K562 (cell line): Measurements from ENCODE around the gene FMN2. TPM values are rescaled to one million over a fixed set of nuclear protein-coding genes. Genes with fewer than 3 reads are reported as not detected.

Experiments used
- ATAC-seq: fragments of 200-7000 bp; cut with Tn5 transposase; 3 replicates; pipeline ENCODE4 v1.9.1; 2020; ENCODE audit warnings: moderate library complexity
- BruUV-seq: library from RNA; stranded (reverse); fragments of 400-500 nt; replicated peaks from 2 replicates; lab custom pipeline; 2021; lab: Mats Ljungman, UMichigan
- CTCF ChIA-PET: fragments of 300-600 bp; formaldehyde crosslinking; extraction: SDS; loops from one replicate; lab custom pipeline; 2021; ENCODE audit warnings: low intra/inter-chr PET ratio; lab: Yijun Ruan, JAX
- POLR2A ChIA-PET: fragments of 300-600, 350-650 bp; sonication (Branson Sonifier 250); formaldehyde crosslinking; extraction: SDS; loops from one replicate; lab custom pipeline; 2021; ENCODE audit warnings: antibody characterized with exemption, inconsistent platforms; lab: Yijun Ruan, JAX
- DNase-seq, 4 experiments: peaks; one replicate each; pipeline versions ENCODE4 v3.0.0 to v3.0.0-alpha.2; 2011 to 2018; ENCODE audit warnings: low spot score in 3 of 4, mixed read lengths in 3 of 4; ENCODE audit errors: extremely low read depth in 1 of 4
- FAIRE-seq: peaks from 2 replicates; lab custom pipeline; 2011; peaks lifted over from hg19 to GRCh38; lab: Jason Lieb, UNC
- H2AFZ ChIP-seq: 2 replicates; pipeline ENCODE4 v1.6.0; 2011; ENCODE audit warnings: low read depth, low read length, control low read depth, inconsistent platforms
- H3K27ac ChIP-seq: fragments of 200-600 bp; 3 replicates; pipeline ENCODE4 v1.8.0; 2011; ENCODE audit warnings: low read depth, mild to moderate bottlenecking, control low read depth, inconsistent platforms, low read length, moderate library complexity, mixed read lengths; ENCODE audit errors: extremely low read depth
- H3K27me3 ChIP-seq, 2 experiments: fragments of 300-600 bp in 1 of 2; 2 replicates in 1 of 2; 3 replicates in 1 of 2; pipeline versions ENCODE4 v1.6.0 to v1.8.0; 2011; ENCODE audit warnings: inconsistent platforms in 2 of 2, low read length in 2 of 2, mild to moderate bottlenecking in 1 of 2, mixed read lengths in 1 of 2, moderate library complexity in 1 of 2; ENCODE audit not compliant: control insufficient read depth in 2 of 2, insufficient read depth in 2 of 2
- H3K36me3 ChIP-seq: fragments of 300-600 bp; 3 replicates; pipeline ENCODE4 v1.8.0; 2011; ENCODE audit warnings: mild to moderate bottlenecking, low read length, inconsistent platforms; ENCODE audit not compliant: control insufficient read depth, insufficient read depth
- H3K4me1 ChIP-seq, 2 experiments: fragments of 200-600 bp in 1 of 2; replicated peaks in 1 of 2; 2 replicates in 1 of 2; 3 replicates in 1 of 2; pipeline versions ENCODE4 v1.5.1 to v1.8.0; 2011; ENCODE audit warnings: inconsistent platforms in 2 of 2, low read length in 2 of 2, mild to moderate bottlenecking in 1 of 2, mixed read lengths in 1 of 2, moderate library complexity in 1 of 2; ENCODE audit not compliant: control insufficient read depth in 2 of 2, insufficient read depth in 2 of 2
- H3K4me2 ChIP-seq: 2 replicates; pipeline ENCODE4 v1.6.1; 2011; ENCODE audit warnings: low read length, control low read depth, inconsistent platforms, mixed read lengths; ENCODE audit not compliant: insufficient read depth
- H3K4me3 ChIP-seq: fragments of 200-600 bp; sonication (generic), shearing (Covaris generic); 2 replicates; pipeline ENCODE4 v1.5.1; 2016; ENCODE audit warnings: control low read depth, inconsistent platforms
- H3K79me2 ChIP-seq: fragments of 200-600 bp; 3 replicates; pipeline ENCODE4 v1.8.0; 2011; ENCODE audit warnings: low read length, inconsistent platforms; ENCODE audit not compliant: control insufficient read depth, insufficient read depth
- H3K9ac ChIP-seq, 2 experiments: 2 replicates each; pipeline versions ENCODE4 v1.6.0 to v1.6.1; 2011; ENCODE audit warnings: low read depth in 2 of 2, low read length in 2 of 2, control low read depth in 1 of 2, inconsistent platforms in 1 of 2, mild to moderate bottlenecking in 1 of 2, mixed read lengths in 1 of 2; ENCODE audit not compliant: insufficient read depth in 1 of 2
- H3K9me1 ChIP-seq: one replicate; pipeline ENCODE4 v1.6.0; 2011; ENCODE audit warnings: inconsistent platforms, mild to moderate bottlenecking, low read length, moderate library complexity; ENCODE audit not compliant: control insufficient read depth, insufficient read depth
- H3K9me3 ChIP-seq: replicated peaks from 2 replicates; pipeline ENCODE4 v1.5.1; 2011; ENCODE audit warnings: low read depth, low read length, inconsistent platforms; ENCODE audit not compliant: control insufficient read depth, insufficient read depth
- H4K20me1 ChIP-seq: replicated peaks from 2 replicates; pipeline ENCODE4 v1.6.1; 2011; ENCODE audit warnings: low read length, inconsistent platforms, mixed read lengths; ENCODE audit not compliant: control insufficient read depth, insufficient read depth
- ATF1 ChIP-seq, 2 experiments: fragments of 450-650 bp in 1 of 2; IDR thresholded peaks; 2 replicates each; pipeline ENCODE4 v1.6.1; 2016; ENCODE audit warnings: missing compliant biosample characterization in 1 of 2, missing genetic modification characterization in 1 of 2
- CHD1 ChIP-seq: fragments of 200-600 bp; sonication (generic); IDR thresholded peaks from one replicate; pipeline ENCODE4 v1.6.1; 2012; ENCODE audit warnings: mild to moderate bottlenecking, moderate library complexity, low read length, inconsistent platforms
- CREB1 ChIP-seq, 2 experiments: sonication (generic) in 1 of 2; formaldehyde crosslinking in 1 of 2; IDR thresholded peaks; 2 replicates each; pipeline versions ENCODE4 v1.6.1 to v1.8.0; 2012 to 2022; ENCODE audit warnings: inconsistent platforms in 1 of 2, mild to moderate bottlenecking in 1 of 2, missing genetic modification reagents in 1 of 2, moderate library complexity in 1 of 2
- FOXP1 ChIP-seq: sonication (generic); formaldehyde crosslinking; IDR thresholded peaks from 2 replicates; pipeline ENCODE4 v1.8.0; 2022; ENCODE audit warnings: mild to moderate bottlenecking, missing genetic modification reagents
- JUNB ChIP-seq: fragments of 450-650 bp; formaldehyde crosslinking; conservative IDR thresholded peaks from 2 replicates; pipeline ENCODE4 v1.4.0; 2020; ENCODE audit warnings: mild to moderate bottlenecking
- KDM2B ChIP-seq: fragments of 250-450 bp; sonication (Bioruptor Pico); IDR thresholded peaks from 2 replicates; pipeline ENCODE4 v1.8.0; 2021; ENCODE audit warnings: mild to moderate bottlenecking, moderate library complexity
- NELFE ChIP-seq: IDR thresholded peaks from 2 replicates; pipeline ENCODE4 v1.6.1; 2011; ENCODE audit warnings: mild to moderate bottlenecking; ENCODE audit not compliant: insufficient read depth, insufficient read length
- NR4A1 ChIP-seq, 2 experiments: fragments of 250-450 bp in 1 of 2; fragments of 450-650 bp in 1 of 2; sonication (Bioruptor Pico) in 1 of 2; IDR thresholded peaks; 2 replicates each; pipeline versions ENCODE4 v1.4.0 to v1.6.1; 2016 to 2020; ENCODE audit warnings: mild to moderate bottlenecking in 2 of 2, missing compliant biosample characterization in 1 of 2, missing genetic modification characterization in 1 of 2, moderate library complexity in 1 of 2
- RBM15 ChIP-seq: fragments of 200-400 bp; formaldehyde crosslinking; IDR thresholded peaks from 2 replicates; pipeline ENCODE4 v1.6.1; 2018; ENCODE audit warnings: mild to moderate bottlenecking, low read length, moderate library complexity; ENCODE audit not compliant: insufficient read depth
- SAFB2 ChIP-seq: fragments of 200-400 bp; formaldehyde crosslinking; IDR thresholded peaks from 2 replicates; pipeline ENCODE4 v1.6.1; 2018; ENCODE audit warnings: borderline replicate concordance, low read length, low read depth, moderate library complexity; ENCODE audit not compliant: severe bottlenecking
- STAT5A ChIP-seq: IDR thresholded peaks from 2 replicates; pipeline ENCODE4 v1.6.1; 2012; ENCODE audit warnings: low read length, inconsistent platforms, borderline replicate concordance
- TFAM ChIP-seq: fragments of 250-450 bp; sonication (Bioruptor Pico); conservative IDR thresholded peaks from 2 replicates; pipeline ENCODE4 v1.5.0; 2021; ENCODE audit warnings: mild to moderate bottlenecking, moderate library complexity
- WGBS: fragments of 100-300 bp; shearing (Covaris generic); methylation state at CpG from one replicate; pipeline ENCODE4 v1.1.6; 2016; ENCODE audit warnings: low coverage, mixed read lengths; ENCODE audit not compliant: insufficient coverage; ENCODE audit errors: missing lambda C conversion rate; 5-methylcytosine and 5-hydroxymethylcytosine counted together
- in situ Hi-C: fragments of 300-500 bp; cut with MboI; formaldehyde crosslinking; loops from 4 replicates; pipeline ENCODE4 v1.15.0; 2018; ENCODE audit warnings: inconsistent platforms, mixed read lengths
- intact Hi-C: fragments of 100-400 bp; cut with micrococcal nuclease; formaldehyde crosslinking; loops from 2 replicates; pipeline ENCODE4 v1.14.2; 2022
- polyA plus RNA-seq, 8 experiments: library from polyadenylated mRNA; depleted of rRNA in 4 of 8; stranded (reverse) in 5 of 8; unstranded in 3 of 8; fragments of >200 nt; fragmentation: Nextera tagmentation in 2 of 8; fragmentation: Illumina TruSeq in 1 of 8; extraction: Ambion mirVana in 2 of 8; extraction: Trizol in 1 of 8; gene quantifications; 2 replicates each; pipeline versions ENCODE4 v1.2.1 to v1.2.3, GENCODE V29; 2011 to 2014; ENCODE audit warnings: inconsistent platforms in 1 of 8, missing spikeins in 1 of 8
- total RNA-seq, 7 experiments: library from RNA; depleted of rRNA in 6 of 7; stranded (reverse); fragments of >200 nt in 6 of 7; fragmentation: Illumina TruSeq in 2 of 7; extraction: Trizol in 2 of 7; gene quantifications; 2 replicates each; pipeline versions ENCODE4 v1.2.1 to v1.2.3, GENCODE V29; 2011 to 2021; ENCODE audit warnings: low replicate concordance in 1 of 7
- TF ChIP-seq, protein P1 (sequence below): IDR thresholded peaks from 2 replicates; pipeline ENCODE4 v1.6.1; 2012; ENCODE audit warnings: low read depth, low read length, improper control_type of control experiment, borderline replicate concordance

Gene FMN2
- total and polyA plus RNA-seq, 9 of the 15 experiments (the other 6 are each of a cell fraction or from before 2014, with no cell fraction given) = 0.15 to 0.45 (median 0.16) TPM; not detected in 3

GRCh38 chr1:240351690-240352089 lies 260.0 kb downstream of the FMN2 start:
- no peak overlapping the region for H2AFZ ChIP-seq
- FAIRE-seq = no peak
- WGBS = 0% methylated on average over 1 of the region's 1 CpG
- H3K4me1 ChIP-seq = no peaks in the 10 kb centered on the region
- no peaks in the 10 kb centered on the region for H4K20me1 ChIP-seq
- H3K4me3 ChIP-seq = no peak overlapping the region
- ChIA-PET CTCF (no interaction called here), POLR2A (no interaction called here)
- TF ChIP-seq JUNB (peak; percentile 67), ATF1 (CRISPR knock-in tag; IDR thresholded peaks at IDR 0.05) (no peak), ATF1 (tag; IDR thresholded peaks at IDR 0.05) (0 out of 2 replicates have a peak, but pooled peaks have one; percentile 11), NR4A1 (CRISPR knock-in tag; IDR thresholded peaks at IDR 0.05) (no peak), NR4A1 (tag; IDR thresholded peaks at IDR 0.05) (no peak), NELFE (no peak), SAFB2 (no peak), FOXP1 (CRISPR knock-in tag) (no peak), RBM15 (no peak), KDM2B (CRISPR knock-in tag) (no peak), CREB1 (IDR thresholded peaks at IDR 0.05) (peak; percentile 51; the same call in 1 of the 2 replicates), CREB1 (CRISPR knock-in tag; IDR thresholded peaks at IDR 0.05) (no peak), STAT5A (no peak), CHD1 (no peak), TFAM (CRISPR knock-in tag) (no peak)
- TF ChIP-seq, protein P1, sequence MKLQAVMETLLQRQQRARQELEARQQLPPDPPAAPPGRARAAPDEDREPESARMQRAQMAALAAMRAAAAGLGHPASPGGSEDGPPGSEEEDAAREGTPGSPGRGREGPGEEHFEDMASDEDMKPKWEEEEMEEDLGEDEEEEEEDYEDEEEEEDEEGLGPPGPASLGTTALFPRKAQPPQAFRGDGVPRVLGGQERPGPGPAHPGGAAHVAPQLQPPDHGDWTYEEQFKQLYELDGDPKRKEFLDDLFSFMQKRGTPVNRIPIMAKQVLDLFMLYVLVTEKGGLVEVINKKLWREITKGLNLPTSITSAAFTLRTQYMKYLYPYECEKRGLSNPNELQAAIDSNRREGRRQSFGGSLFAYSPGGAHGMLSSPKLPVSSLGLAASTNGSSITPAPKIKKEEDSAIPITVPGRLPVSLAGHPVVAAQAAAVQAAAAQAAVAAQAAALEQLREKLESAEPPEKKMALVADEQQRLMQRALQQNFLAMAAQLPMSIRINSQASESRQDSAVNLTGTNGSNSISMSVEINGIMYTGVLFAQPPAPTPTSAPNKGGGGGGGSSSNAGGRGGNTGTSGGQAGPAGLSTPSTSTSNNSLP = no peak
- H3K9me3 ChIP-seq = no peaks in the 10 kb centered on the region; the same call in 1 of the 2 replicates
- no peak overlapping the region for H3K9ac ChIP-seq
- BruUV-seq = no TSS peak
- no peaks in the 10 kb centered on the region for H3K36me3 ChIP-seq
- H3K9me1 ChIP-seq = no peaks in the 10 kb centered on the region
- no peak for DNase-seq
- no peak overlapping the region for H3K27ac ChIP-seq
- no peak for ATAC-seq
- intact Hi-C loops = no loop called here
- no peaks in the 10 kb centered on the region for H3K27me3 ChIP-seq
- no peaks in the 10 kb centered on the region for H3K79me2 ChIP-seq
- no peak overlapping the region for H3K4me2 ChIP-seq
- in situ Hi-C loops = no loop called here
